GM19455 (cell line): Measurements from ENCODE around the gene CREB5.
A peak's percentile ranks its signal among the peaks of the same experiment; 100 is the strongest.
"Not testable (repeated sequence)": the region's sequence is repeated elsewhere in the genome, so short reads cannot be mapped to it uniquely, and the experiment has no call there.

ENCODE experiments used
- ATAC-seq: cut with Tn5 transposase; IDR thresholded peaks from one replicate; pipeline ENCODE4 v1.9.1; 2021; ENCODE audit not compliant: unreplicated experiment

The CREB5 gene

DNA sequence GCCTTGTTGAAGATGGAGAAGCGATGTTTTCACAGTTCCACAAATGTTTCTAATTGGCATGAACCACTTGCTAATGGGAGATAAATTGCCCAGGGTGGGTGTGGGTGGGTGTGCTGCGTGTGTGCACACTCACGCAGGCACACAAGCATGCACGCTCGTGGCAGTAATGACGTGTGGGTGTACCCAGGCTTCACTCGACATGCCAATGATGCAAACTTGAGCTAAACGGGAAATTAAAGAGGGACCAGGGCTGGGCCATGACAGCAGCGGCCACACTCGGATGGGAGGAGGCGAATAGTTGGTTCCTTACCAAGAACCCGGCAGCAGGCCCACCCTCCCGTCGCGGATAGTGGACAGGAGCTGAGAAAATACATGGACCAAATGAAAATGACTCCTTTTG, 386.0 kb downstream of the CREB5 start:
- no peak for ATAC-seq

DNA sequence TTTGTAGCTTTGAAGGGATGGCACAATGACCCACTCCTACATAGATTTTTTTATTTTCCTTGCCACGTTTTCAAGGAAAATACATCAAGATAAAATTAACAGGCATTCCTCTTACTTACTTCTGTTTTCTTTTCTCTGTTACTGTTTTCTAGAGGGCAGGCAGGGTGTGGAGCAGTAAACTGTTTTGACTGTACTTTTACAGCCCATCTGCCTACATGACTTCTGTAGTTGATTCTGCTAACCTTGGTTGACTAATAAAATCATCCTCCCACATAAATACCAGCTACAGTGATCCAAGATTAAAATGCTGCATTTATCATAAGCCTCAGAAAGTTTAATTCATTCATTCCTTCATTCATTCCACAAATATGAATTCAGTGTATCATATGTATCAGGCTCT, 387.3 kb downstream of the CREB5 start:
- no peak for ATAC-seq

DNA sequence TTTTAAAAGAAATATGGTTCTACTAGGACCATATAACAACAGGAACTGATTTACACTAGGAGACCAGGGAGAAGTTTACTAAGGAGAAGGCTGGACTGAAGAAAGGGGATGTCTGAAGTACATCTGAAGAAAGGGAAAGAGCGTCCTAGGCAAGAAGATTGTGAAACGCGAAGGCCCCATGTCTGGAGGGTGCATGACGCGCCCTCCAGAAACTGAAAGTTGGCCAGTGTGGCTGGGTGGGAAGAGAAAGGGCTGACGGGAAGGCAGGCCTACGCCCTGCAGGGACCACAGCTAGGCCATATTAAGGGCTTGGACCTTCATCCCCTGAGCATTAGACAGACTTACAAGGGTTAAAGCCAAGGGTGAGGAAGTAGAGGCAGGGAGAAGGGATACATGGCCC, 387.8 kb downstream of the CREB5 start:
- ATAC-seq: no peak

DNA sequence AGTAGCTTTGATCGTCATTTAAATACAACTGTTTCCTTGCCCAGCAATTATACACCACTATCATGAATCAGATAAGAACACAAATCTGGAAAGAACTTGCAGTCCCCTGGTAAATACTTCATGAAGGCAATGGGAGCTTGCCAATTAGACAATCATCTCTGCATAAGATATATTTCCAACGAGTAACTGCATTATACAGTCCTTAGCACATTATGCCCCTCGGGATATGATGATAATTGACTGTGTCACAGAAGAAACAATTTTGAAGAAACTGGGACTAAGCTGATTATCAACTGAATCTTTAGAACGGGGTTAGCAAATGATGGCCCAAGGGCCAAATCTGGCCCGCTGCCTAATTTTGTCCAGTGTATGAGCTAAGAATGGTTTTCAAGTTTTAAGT, 390.1 kb downstream of the CREB5 start:
- no peak for ATAC-seq

DNA sequence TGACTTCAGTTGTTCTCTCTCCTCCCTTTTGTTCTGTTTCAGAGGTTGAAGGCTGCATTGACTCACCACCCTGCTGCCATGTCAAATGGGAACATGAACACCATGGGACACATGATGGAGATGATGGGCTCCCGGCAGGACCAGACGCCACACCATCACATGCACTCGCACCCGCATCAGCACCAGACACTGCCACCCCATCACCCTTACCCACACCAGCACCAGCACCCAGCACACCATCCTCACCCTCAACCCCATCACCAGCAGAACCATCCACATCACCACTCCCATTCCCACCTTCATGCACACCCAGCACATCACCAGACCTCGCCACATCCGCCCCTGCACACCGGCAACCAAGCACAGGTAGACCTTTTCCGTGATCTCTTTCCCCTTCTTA, 391.8 kb downstream of the CREB5 start:
- ATAC-seq: no peak

DNA sequence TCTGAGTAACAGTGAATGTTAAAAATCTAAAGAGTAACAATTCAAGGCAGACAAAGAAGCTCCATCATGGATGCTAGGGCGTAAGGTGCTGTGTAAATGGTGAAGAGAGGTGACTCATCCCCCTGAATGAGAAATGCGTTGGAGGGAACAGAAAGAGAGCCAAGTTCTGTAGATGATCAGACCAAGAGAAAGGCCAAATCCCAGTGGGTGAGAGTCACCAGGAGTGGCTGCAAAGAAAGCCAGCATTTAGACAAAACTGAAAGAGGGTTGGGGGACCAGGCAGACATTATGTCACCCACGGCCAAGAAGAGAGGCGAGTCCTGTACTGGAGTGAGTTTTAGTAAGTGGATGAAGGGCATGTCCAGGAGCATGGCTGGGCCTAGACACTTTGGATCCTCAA, 392.7 kb downstream of the CREB5 start:
- ATAC-seq: no peak

DNA sequence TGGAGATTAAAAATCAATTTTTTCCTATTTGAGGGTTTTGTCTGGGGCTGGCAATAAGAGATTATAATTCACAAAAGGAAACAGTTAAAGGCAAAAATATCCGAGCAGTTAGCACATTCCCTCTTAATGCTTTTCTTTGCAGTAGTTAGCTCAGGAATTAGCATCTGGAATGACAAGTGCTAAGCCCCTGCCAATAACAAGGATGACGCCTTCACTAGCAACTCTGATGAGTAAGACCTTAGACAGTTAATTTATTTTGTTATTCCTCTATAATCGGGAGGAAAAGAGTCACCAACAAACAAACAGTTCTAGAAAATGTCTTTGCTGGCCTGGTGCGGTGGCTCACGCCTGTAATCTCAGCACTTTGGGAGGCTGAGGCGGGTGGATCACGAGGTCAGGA, 394.5 kb downstream of the CREB5 start:
- no peak for ATAC-seq

DNA sequence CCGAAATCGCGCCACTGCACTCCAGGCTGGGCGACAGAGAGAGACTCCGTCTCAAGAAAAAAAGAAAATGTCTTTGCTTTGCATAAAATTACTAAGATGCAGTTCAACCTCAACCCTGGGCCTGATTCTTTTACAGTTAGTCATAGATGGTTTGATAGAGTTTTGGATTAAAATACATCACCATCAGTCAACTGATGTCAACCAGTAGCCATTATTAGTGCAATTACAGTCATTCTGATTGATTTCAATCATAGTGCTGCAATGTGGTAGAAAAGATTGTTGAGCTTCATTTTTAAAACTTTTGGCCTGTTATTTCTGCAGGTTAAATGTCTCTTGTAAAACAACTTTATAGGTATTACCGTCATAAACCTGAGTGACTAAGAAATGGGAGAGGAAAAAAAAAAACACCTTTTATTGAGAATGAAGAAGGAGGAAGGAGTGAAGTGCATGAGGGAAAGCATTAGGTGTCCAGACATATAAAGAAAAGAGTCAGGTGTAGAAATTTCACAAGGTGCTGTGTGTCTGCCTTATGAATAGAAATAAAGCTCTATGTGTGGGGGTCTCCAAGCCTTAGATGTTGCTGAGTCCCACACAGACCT, 395.2 kb downstream of the CREB5 start:
- no peak for ATAC-seq

DNA sequence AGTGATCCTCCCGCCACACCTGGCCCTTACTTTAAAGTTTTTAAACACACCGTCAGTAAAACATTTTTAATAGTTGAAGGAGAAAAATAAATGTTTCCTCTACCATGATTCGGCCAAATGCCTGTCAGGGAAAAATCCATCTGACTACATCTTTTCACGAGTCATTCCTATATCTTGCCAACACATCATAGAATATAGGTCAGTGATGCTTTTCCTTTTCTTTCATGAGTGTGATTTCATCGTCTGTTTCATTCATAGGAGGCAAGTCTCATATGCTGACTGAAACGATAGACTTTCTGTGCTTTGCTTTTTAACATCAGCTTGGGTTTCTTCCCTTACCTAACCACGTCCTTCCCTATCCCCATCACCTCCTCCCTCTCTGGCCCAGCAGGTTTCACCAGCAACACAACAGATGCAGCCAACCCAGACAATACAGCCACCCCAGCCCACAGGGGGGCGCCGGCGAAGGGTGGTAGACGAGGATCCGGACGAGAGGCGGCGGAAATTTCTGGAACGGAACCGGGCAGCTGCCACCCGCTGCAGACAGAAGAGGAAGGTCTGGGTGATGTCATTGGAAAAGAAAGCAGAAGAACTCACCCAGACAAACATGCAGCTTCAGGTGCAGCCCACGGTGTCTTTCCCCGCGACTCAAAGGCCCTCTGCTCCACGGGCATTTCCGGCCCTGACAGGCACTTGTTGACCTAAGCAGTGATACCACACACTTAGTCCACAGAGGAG, 396.6 kb downstream of the CREB5 start:
- ATAC-seq: no peak

DNA sequence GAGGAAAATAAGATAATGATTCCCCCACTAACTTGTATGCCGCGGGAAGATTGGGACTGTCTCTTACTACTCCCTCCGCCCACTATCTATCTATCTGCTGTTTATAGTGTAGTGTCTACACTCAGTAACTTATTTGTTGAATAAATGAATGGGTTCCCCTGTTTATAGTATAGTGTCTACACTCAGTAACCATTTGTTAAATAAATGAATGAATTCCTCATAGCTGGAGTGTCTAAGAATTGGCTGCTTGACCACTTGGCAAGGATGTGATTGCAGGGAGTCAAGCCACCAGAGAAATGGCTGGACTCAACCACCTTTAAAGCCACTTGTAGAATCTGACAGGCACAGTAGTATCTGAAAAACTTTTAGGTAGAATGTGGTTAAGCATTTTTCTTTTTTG, 398.7 kb downstream of the CREB5 start:
- no peak for ATAC-seq

DNA sequence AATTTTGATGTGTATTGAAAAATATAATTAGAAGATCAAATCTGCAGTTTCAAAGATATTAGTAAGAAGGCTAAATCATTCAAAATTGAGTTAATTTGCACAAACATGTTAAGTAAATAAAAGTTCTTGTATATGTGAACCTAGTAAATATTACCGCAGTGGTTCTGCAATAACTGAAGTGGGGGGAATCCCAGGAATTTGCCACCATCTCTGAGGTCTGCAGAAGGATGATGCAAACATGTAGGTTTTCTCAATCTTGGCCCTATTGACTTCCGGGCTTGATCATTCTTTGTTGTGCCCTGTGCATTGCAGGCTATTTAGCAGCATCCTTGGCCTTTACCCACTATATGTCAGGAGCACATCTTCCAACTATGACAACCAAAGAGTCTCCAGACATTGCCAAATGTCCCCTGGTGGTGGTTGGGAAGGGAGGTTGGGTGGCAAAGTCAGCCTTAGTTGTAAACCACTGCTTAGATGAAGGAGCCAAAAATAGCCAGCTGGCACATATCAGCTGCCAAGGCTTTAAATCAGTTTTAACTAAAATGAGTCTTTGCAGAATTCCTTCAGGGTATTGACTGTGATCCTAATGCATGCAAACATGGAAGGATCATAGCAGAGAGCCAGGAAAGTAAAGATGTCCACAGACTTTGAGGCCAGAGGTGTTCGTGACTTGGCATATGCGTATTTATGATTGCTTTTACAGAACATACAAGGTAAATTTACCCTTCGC, 399.5 kb downstream of the CREB5 start:
- no peak for ATAC-seq

DNA sequence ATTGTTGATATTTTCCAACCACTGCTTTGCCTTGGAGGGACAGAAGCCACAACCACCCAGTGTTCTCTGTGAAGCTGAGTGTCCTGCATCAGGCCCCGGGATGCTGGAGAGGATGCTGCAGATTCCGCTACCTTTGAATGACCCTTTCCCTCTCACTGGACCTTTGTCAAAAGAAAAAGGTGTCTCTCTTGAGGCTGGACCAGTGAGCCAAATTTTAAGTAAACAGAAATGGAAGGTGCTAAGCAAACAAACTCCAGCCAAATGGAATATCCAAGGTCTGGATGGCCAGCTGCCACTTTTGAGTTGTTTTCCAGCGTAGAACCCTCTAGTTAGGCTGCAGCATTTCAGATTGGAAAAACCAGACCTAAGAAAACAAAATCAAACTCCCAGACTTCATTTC, 400.3 kb downstream of the CREB5 start:
- ATAC-seq: no peak

DNA sequence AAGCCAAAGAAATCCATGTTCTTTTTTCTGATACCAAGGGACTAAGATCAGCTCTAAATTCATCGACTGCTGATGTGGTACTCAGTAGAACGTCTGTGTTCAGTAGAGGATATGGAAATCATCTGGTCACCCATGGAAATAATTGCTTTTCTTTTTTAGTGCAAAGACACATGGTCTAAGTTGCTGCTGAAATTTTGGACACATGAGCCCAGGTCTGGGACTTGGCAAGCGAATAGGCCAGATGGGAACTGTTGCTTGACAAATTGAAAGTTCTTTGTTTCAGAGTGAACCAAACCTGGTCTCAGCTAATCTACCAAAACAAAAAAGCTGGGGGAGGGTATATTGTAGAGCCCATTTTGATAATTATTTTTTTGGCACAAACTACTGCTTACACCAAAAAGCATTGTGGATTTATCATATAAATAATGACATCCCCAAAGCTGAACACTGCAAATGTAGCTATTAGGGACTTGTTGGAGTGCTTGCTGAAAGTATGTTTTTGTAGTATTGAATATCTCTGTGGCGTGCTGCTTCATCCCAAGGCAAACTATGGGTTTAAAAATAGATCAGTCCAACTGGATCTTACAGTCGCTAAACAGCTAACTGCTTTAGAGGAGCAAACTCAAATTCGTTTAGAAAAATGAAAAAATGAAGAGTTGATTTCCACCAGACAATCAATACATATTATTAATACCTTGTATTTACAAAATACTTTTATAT, 401.1 kb downstream of the CREB5 start:
- ATAC-seq: no peak

DNA sequence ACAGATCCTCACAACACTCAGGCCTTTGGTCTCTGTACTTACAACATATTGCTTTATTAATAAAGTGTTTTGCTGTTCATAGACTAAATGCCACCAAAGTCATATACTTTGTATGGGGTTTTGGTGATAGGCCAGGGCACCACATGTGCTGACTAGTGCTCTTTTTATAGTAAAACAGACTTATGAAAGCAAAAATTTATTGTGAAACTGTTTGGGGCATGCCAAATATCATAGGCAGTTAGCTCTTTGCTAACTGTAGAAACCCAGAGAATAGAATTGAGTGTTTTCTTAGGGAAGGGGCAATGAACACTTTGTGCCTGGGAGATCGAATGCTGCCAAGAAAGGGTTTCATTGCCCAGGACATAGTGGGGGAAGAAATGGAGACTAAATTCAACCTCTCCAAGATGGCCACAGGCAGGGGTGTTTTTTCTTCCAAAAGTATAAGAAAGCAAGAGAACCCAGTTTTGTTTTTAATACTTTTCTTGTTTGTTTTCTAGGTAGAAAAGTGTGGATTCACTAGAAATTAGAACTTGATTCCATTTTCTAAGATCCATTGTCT, 403.1 kb downstream of the CREB5 start:
- peak; percentile 56 for ATAC-seq

DNA sequence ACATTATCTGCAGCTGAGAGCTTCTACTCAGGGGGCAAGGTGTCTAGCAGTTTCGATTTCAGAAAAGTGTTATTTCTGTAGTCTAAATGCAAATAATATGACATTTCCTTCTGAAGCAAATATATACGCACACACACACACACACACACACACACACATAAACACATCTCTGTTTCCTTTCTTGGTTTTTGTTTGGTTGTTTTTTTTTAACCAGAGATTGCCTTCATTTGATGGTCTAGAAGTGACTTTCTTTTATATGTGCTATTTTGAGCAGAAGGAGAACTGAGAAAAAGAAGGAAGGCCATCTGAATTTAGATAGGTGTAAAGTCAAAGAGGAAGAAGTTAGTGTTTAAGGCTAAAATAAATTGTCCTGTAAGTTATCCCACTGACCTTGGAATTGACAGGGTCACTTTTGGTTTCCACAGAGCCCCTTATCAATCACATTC, 403.6 kb downstream of the CREB5 start:
- ATAC-seq: peak; percentile 86

DNA sequence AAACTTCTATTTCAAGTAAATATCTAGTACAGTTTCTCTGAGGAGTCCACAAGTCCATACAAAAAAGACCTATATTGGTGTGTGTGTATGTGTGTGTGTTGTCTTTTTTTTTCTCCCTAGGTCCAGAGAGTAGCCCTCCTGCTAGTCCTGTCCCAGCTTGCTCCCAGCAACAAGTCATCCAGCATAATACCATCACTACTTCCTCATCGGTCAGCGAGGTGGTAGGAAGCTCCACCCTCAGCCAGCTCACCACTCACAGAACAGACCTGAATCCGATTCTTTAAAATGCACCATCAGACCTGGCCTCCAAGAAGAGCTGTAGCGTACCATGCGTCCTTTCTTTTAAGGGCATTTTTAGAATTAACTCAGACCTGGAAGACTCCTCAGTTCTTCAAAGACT, 406.7 kb downstream of the CREB5 start:
- ATAC-seq: no peak

DNA sequence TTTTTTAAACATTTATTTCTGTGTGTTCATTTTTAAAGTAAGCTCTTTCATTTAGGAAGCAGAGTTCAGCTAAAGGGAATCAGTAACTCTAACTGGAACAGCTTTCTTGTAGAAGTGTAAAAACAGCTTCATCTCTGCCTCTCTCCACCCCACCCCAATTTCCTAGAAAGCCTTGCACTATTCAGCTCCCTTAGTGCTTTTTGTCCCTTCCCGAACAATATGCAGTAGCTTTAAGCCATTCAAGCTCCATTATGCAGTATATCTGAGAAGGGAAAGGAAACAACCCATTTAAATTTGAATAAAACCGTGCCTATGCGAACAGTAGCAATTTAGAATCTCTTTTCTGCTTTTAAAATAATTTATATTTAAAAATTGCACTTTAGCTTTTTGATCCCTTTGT, 411.3 kb downstream of the CREB5 start:
- ATAC-seq: no peak

DNA sequence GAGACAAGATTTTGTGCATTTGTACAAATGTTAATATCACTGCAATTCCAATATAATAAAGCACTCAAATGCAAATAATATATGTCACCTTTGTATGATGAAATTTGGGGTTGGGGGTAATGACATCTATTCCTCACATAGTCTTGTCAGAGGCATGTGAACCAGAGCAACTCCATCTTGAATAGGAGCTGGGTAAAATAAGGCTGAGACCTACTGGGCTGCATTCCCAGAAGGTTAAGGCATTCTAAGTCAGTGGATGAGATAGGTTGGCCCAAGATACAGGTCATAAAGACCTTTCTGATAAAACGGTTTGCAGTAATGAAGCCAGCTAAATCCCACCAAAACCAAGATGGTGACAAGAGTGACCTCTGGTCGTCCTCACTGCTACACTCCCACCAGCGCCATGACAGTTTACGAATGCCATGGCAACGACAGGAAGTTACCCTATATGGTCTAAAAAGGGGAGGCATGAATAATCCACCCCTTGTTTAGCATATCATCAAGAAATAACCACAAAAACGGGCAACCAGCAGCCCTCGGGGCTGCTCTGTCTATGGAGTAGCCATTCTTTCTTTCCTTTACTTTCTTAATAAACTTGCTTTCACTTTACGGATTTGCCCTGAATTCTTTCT, 413.6 kb downstream of the CREB5 start:
- ATAC-seq: not testable (repeated sequence)

DNA sequence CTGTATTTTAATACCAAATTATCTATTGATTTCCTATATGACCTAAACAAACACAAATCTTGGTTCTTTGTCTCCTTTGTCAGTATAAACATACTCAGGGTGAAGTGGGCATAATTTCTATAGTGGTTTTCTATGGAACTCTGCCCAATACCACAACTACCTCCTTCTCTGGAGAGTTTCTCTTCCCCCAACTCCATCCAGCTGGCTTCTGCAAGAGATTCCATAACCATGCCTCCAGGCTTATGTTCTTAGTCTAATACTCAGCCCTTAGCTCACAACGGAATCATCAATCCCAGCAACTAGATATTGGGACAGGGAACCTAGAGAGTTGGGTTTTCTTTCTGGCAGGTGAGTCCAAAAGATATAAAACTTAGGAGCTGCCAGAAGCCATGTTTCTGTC, 418.5 kb downstream of the CREB5 start:
- no peak for ATAC-seq

DNA sequence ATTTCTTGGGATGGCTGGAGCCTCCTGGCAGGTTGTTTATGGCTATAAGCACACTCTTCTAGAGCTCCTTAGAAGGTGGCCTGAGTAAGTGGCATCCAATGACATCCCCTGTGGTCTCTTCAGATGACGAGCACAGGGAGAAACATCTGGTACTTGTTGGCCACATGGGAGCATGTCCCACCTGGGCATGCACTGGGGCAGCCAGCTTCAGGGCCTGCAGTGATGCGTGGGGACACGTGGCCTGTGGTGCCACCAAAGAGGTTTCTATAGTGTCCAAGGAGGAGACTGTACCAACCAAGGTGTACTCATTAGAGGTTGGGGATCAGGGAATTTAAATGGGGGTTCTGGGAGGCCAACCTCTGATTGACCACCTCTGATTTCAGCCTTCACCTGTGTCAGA, 420.4 kb downstream of the CREB5 start:
- no peak for ATAC-seq

DNA sequence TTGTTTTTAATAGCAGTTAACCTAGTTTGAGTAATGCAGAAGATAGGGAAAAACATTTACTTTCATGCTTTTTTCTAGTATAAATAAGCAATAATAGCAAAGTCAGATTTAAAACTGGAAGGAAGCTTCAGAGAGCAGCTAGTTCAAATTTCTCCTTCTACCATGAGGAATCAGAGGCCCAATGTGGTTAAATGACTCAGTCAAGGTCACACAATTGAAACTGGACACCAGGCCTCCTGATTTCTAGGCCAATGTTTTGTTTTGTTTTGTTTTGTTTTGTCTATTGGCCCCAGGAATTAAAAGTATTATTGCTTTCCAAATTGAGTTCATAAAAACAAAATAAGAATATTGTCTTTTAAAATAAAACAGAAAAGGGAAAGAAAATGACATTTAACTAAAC, 423.5 kb downstream of the CREB5 start:
- ATAC-seq: no peak
